GM12878 (cell line): Measurements from ENCODE around the gene MAP4K1. TPM values are rescaled to one million over a fixed set of nuclear protein-coding genes. Genes with fewer than 3 reads are reported as not detected.

Source experiments
- ATAC-seq: fragments of 200-7000 bp; cut with Tn5 transposase; 3 replicates; pipeline ENCODE4 v1.9.1; 2020; ENCODE audit warnings: mild to moderate bottlenecking, moderate library complexity
- BruUV-seq: library from RNA; stranded (reverse); fragments of 400-500 nt; replicated peaks from 2 replicates; lab custom pipeline; 2021; lab: Mats Ljungman, UMichigan
- CTCF ChIA-PET: fragments of 300-600 bp; sonication (Branson Sonifier 250); formaldehyde crosslinking; extraction: SDS; loops from one replicate; lab custom pipeline; 2021; ENCODE audit warnings: inconsistent platforms; lab: Yijun Ruan, JAX
- POLR2A ChIA-PET: fragments of 350-600 bp; formaldehyde crosslinking; extraction: SDS; loops from one replicate; lab custom pipeline; 2021; ENCODE audit warnings: inconsistent platforms; lab: Charles Lee
- RAD21 ChIA-PET: fragments of 300-600 bp; sonication (Branson Sonifier 250); formaldehyde crosslinking; loops from one replicate; lab custom pipeline; 2023; ENCODE audit warnings: antibody characterized with exemption; ENCODE audit not compliant: unreplicated experiment; lab: Charles Lee
- SMC1A ChIA-PET: fragments of 300-600 bp; sonication (Branson Sonifier 250); formaldehyde crosslinking; loops from one replicate; lab custom pipeline; 2023; ENCODE audit not compliant: unreplicated experiment, uncharacterized antibody; lab: Charles Lee
- DNase-seq: peaks from one replicate; pipeline ENCODE4 v3.0.0-alpha.2; 2011; ENCODE audit warnings: low read depth, low spot score
- FAIRE-seq: peaks from 3 replicates; lab custom pipeline; 2011; peaks lifted over from hg19 to GRCh38; lab: Jason Lieb, UNC
- H2AFZ ChIP-seq: 2 replicates; pipeline ENCODE4 v1.6.0; 2011; ENCODE audit warnings: low read depth, low read length, control low read depth; ENCODE audit not compliant: control insufficient read depth
- H3K27ac ChIP-seq: 2 replicates; pipeline ENCODE4 v1.5.1; 2011; ENCODE audit warnings: control low read depth; ENCODE audit not compliant: control insufficient read depth, insufficient read depth
- H3K27me3 ChIP-seq, 2 experiments: replicated peaks in 1 of 2; 2 replicates each; pipeline versions ENCODE4 v1.6.0 to v1.6.1; 2011; ENCODE audit warnings: low read length in 1 of 2; ENCODE audit not compliant: control insufficient read depth in 2 of 2, insufficient read depth in 2 of 2
- H3K36me3 ChIP-seq, 2 experiments: 2 replicates each; pipeline ENCODE4 v1.5.1; 2011; ENCODE audit warnings: low read length in 1 of 2; ENCODE audit not compliant: control insufficient read depth in 2 of 2, insufficient read depth in 2 of 2
- H3K4me1 ChIP-seq: 2 replicates; pipeline ENCODE4 v1.6.1; 2011; ENCODE audit warnings: mild to moderate bottlenecking, low read length, moderate library complexity, mixed read lengths; ENCODE audit not compliant: control insufficient read depth, insufficient read depth
- H3K4me2 ChIP-seq: 2 replicates; pipeline ENCODE4 v1.6.0; 2011; ENCODE audit warnings: control low read depth; ENCODE audit not compliant: control insufficient read depth, insufficient read depth
- H3K4me3 ChIP-seq: fragments of 200-600 bp; sonication (generic); 2 replicates; pipeline ENCODE4 v1.5.1; 2016
- H3K79me2 ChIP-seq: 2 replicates; pipeline ENCODE4 v1.6.0; 2011; ENCODE audit warnings: low read length; ENCODE audit not compliant: control insufficient read depth, insufficient read depth
- H3K9ac ChIP-seq: 2 replicates; pipeline ENCODE4 v1.8.0; 2011; ENCODE audit warnings: low read length, control low read depth, mixed read lengths; ENCODE audit not compliant: control insufficient read depth, insufficient read depth
- H3K9me3 ChIP-seq: replicated peaks from 3 replicates; pipeline ENCODE4 v1.5.1; 2011; ENCODE audit warnings: mild to moderate bottlenecking, low read length; ENCODE audit not compliant: control insufficient read depth, insufficient read depth
- H4K20me1 ChIP-seq: 2 replicates; pipeline ENCODE4 v1.6.0; 2011; ENCODE audit not compliant: control insufficient read depth, insufficient read depth
- BHLHE40 ChIP-seq, 2 experiments: fragments of 450-650 bp in 1 of 2; IDR thresholded peaks; 2 replicates each; pipeline ENCODE4 v1.6.1; 2011 to 2017; ENCODE audit warnings: low read depth in 2 of 2, borderline replicate concordance in 1 of 2, improper control_type of control experiment in 1 of 2, low read length in 1 of 2, mild to moderate bottlenecking in 1 of 2
- EED ChIP-seq: sonication (generic); IDR thresholded peaks from 2 replicates; pipeline ENCODE4 v1.6.1; 2016; ENCODE audit warnings: antibody characterized with exemption, low read depth
- IRF4 ChIP-seq: IDR thresholded peaks from 2 replicates; pipeline ENCODE4 v1.6.1; 2011; ENCODE audit warnings: low read depth, low read length
- SMAD5 ChIP-seq: IDR thresholded peaks from 2 replicates; pipeline ENCODE4 v1.6.1; 2016; ENCODE audit warnings: antibody characterized with exemption, low read depth
- SPI1 ChIP-seq: IDR thresholded peaks from 2 replicates; pipeline ENCODE4 v1.6.1; 2011; ENCODE audit warnings: low read depth, mild to moderate bottlenecking, low read length, moderate library complexity, borderline replicate concordance; ENCODE audit not compliant: insufficient read depth
- SREBF2 ChIP-seq: IDR thresholded peaks from 2 replicates; pipeline ENCODE4 v1.6.1; 2012; ENCODE audit warnings: mild to moderate bottlenecking, low read length
- ZSCAN29 ChIP-seq: fragments of 450-650 bp; IDR thresholded peaks from 2 replicates; pipeline ENCODE4 v1.6.1; 2017; ENCODE audit warnings: mild to moderate bottlenecking, moderate library complexity
- WGBS: methylation state at CpG from one replicate; pipeline ENCODE4 v1.1.6; 2016; ENCODE audit warnings: low lambda C conversion rate; ENCODE audit not compliant: insufficient replicate concordance, insufficient coverage; ENCODE audit errors: missing lambda C conversion rate; 5-methylcytosine and 5-hydroxymethylcytosine counted together
- in situ Hi-C: fragments of 300-500 bp; cut with MboI; formaldehyde crosslinking; loops from 9 replicates; pipeline ENCODE4 v1.14.3; 2018; ENCODE audit warnings: mixed read lengths
- intact Hi-C: fragments of 100-400 bp; cut with micrococcal nuclease; formaldehyde crosslinking; loops from one replicate; pipeline ENCODE4 v1.14.2; 2022; ENCODE audit not compliant: unreplicated experiment
- polyA plus RNA-seq, 11 experiments: library from polyadenylated mRNA; depleted of rRNA in 4 of 11; unstranded in 6 of 11; stranded (reverse) in 5 of 11; fragments of >200 nt; fragmentation: Nextera tagmentation in 4 of 11; fragmentation: Illumina TruSeq in 1 of 11; extraction: Ambion mirVana in 4 of 11; extraction: Trizol in 1 of 11; gene quantifications; 1 replicate in 1 of 11; 2 replicates in 10 of 11; pipeline versions ENCODE4 v1.2.1 to v1.2.3, GENCODE V29; 2011 to 2016; ENCODE audit warnings: inconsistent platforms in 2 of 11, missing spikeins in 2 of 11, low read depth in 1 of 11
- total RNA-seq, 4 experiments: library from RNA; depleted of rRNA in 3 of 4; stranded (reverse); fragments of >200 nt in 3 of 4; fragmentation: Illumina TruSeq in 1 of 4; extraction: Trizol in 1 of 4; gene quantifications; 2 replicates each; pipeline versions ENCODE4 v1.2.1 to v1.2.3, GENCODE V29; 2013 to 2021
- TF ChIP-seq, protein P1 (sequence below): fragments of 150-350 bp; IDR thresholded peaks from 2 replicates; pipeline ENCODE4 v1.6.1; 2014; ENCODE audit warnings: mild to moderate bottlenecking, low read depth, low read length
- TF ChIP-seq, protein P2 (sequence below): fragments of 450-650 bp; formaldehyde crosslinking; IDR thresholded peaks from 2 replicates; pipeline ENCODE4 v1.4.0; 2020; ENCODE audit warnings: mild to moderate bottlenecking, moderate library complexity

MAP4K1 gene
- total and polyA plus RNA-seq, 10 of the 15 experiments (the other 5 are each of a cell fraction or from before 2014, with no cell fraction given): 39.2 to 306 (median 140) TPM

DNA sequence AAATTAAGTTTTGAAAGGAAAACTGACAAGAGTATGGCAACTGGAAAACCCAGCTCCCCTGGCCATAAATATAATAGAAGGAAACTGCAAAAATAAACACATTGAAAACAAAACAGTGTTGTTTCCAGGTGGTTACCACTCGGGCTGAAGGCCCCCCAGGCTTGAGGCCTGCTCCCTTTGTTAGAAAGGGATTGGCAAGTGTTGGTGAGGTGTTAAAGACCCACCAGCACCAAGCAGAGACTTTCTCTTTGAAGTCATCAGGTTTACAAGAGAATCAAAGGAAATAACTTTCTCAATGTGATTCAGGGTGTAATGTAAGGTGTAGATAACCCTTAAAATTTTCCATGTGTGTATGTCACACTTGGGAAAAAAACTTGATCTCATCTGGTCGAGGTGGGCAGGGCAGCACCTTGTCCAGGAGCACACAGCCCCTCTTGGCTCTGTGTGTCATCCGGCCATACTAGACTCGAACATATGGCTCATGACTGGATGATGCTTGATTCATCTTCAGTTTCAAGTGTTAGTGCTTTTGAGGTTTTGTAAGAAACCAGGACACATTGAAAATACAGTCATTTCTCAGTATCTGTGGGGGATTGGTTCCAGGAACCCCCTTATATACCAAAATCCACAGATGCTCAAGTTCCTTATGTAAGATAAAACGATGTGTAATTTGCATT, 37.5 kb upstream of the MAP4K1 start (continued):
- TF ChIP-seq, protein P1, sequence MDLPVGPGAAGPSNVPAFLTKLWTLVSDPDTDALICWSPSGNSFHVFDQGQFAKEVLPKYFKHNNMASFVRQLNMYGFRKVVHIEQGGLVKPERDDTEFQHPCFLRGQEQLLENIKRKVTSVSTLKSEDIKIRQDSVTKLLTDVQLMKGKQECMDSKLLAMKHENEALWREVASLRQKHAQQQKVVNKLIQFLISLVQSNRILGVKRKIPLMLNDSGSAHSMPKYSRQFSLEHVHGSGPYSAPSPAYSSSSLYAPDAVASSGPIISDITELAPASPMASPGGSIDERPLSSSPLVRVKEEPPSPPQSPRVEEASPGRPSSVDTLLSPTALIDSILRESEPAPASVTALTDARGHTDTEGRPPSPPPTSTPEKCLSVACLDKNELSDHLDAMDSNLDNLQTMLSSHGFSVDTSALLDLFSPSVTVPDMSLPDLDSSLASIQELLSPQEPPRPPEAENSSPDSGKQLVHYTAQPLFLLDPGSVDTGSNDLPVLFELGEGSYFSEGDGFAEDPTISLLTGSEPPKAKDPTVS: no peak
- TF ChIP-seq SPI1 (0 out of 2 replicates have a peak, but pooled peaks have one; percentile 9), IRF4 (0 out of 2 replicates have a peak, but pooled peaks have one; percentile 7), EED (peak; percentile 46; the same call in 1 of the 2 replicates)

DNA sequence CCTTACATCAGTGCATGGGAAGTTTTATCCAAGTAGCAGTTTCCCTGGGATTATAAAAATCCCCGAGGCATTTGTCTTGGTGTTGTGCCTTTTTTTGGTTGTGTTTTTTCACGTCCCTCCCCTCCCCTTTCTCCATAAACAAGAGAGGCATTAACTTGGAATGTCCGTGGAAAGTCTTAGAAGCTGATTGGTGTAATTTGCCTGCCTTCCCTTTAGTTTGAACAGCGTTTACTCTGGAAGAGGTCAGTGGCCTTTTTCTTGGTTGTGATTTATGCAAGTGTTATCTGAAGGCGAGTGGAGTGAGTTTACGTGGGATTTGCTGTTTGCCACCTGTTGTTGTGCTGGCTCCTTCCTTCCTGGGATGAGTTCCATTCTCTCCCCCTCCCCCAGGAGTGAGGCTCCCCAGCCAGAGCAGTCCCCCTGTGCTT, 36.9 kb upstream of the MAP4K1 start:
- TF ChIP-seq ZSCAN29: no peak
- TF ChIP-seq, protein P2, sequence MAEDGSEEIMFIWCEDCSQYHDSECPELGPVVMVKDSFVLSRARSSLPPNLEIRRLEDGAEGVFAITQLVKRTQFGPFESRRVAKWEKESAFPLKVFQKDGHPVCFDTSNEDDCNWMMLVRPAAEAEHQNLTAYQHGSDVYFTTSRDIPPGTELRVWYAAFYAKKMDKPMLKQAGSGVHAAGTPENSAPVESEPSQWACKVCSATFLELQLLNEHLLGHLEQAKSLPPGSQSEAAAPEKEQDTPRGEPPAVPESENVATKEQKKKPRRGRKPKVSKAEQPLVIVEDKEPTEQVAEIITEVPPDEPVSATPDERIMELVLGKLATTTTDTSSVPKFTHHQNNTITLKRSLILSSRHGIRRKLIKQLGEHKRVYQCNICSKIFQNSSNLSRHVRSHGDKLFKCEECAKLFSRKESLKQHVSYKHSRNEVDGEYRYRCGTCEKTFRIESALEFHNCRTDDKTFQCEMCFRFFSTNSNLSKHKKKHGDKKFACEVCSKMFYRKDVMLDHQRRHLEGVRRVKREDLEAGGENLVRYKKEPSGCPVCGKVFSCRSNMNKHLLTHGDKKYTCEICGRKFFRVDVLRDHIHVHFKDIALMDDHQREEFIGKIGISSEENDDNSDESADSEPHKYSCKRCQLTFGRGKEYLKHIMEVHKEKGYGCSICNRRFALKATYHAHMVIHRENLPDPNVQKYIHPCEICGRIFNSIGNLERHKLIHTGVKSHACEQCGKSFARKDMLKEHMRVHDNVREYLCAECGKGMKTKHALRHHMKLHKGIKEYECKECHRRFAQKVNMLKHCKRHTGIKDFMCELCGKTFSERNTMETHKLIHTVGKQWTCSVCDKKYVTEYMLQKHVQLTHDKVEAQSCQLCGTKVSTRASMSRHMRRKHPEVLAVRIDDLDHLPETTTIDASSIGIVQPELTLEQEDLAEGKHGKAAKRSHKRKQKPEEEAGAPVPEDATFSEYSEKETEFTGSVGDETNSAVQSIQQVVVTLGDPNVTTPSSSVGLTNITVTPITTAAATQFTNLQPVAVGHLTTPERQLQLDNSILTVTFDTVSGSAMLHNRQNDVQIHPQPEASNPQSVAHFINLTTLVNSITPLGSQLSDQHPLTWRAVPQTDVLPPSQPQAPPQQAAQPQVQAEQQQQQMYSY (CRISPR knock-in tag): no peak
- no peak for TF ChIP-seq BHLHE40 (IDR thresholded peaks at IDR 0.05; ENCODE audit: borderline replicate concordance in 1 of 2, low read depth in 2 of 2, low read length in 1 of 2)
- TF ChIP-seq SMAD5: no peak
- TF ChIP-seq SREBF2: no peak
- ChIA-PET SMC1A (interaction anchor here (1.0 kb wide), 1 partner anchor 14 kb away, joined by 3 read pairs; no protein-coding TSS in a partner anchor), POLR2A (no interaction called here), RAD21 (no interaction called here), CTCF (interaction anchor here (1.6 kb wide), 1 partner anchor 18 kb away, joined by 7 read pairs; no protein-coding TSS in a partner anchor)
- WGBS: 46% methylated on average over 6 of the region's 6 CpGs
- H3K4me3 ChIP-seq: peak overlapping the region; percentile 15; the same call in 1 of the 2 replicates
- peaks cover 94% of the 10 kb centered on the region for H3K79me2 ChIP-seq
- FAIRE-seq: no peak
- DNase-seq: no peak
- BruUV-seq: no TSS peak
- ATAC-seq: no peak
- no peaks in the 10 kb centered on the region for H3K27me3 ChIP-seq
- H3K36me3 ChIP-seq: peaks cover 0 to 5% of the 10 kb centered on the region in 2 experiments; a peak in 1 of 4 replicates
- no peaks in the 10 kb centered on the region; the same call in 1 of the 2 replicates for H4K20me1 ChIP-seq
- intact Hi-C loops (no loop called here), in situ Hi-C loops (no loop called here)
- peak overlapping the region; percentile 49 for H3K4me2 ChIP-seq
- H2AFZ ChIP-seq: no peak overlapping the region
- H3K27ac ChIP-seq: peak overlapping the region; percentile 51
- H3K9me3 ChIP-seq: no peaks in the 10 kb centered on the region
- no peak overlapping the region; the same call in 1 of the 2 replicates for H3K9ac ChIP-seq
- peaks cover 39% of the 10 kb centered on the region for H3K4me1 ChIP-seq
